HG03354 (cell line): ENCODE data around the gene ZNF778.
"Not testable (repeated sequence)": the region's sequence is repeated elsewhere in the genome, so short reads cannot be mapped to it uniquely, and the experiment has no call there.

ENCODE experiments used
- ATAC-seq: cut with Tn5 transposase; IDR thresholded peaks from one replicate; pipeline ENCODE4 v1.9.1; 2021; ENCODE audit warnings: mild to moderate bottlenecking; ENCODE audit not compliant: unreplicated experiment, poor library complexity, severe bottlenecking

The ZNF778 gene

GRCh38 chr16:89210165-89210903 is 7.2 kb upstream of the ZNF778 start:
- no peak for ATAC-seq

- no peak for ATAC-seq
These were observed 6.5 kb upstream of the ZNF778 start for GRCh38 chr16:89210904-89211515.

- ATAC-seq: no peak
These were observed 977 bp upstream of the ZNF778 start for GRCh38 chr16:89216315-89217137.

DNA sequence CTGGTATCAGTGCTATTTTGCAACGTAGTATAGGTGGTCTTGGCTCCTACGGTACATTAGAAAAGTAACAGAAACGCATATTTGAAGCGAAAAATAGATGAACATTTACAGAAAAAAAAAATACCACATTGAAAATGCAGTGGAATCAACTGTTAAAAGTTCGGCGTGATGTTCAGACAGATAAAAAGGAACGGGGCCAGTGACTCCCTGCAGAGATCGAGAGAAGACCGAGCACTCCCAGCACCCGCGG is 440 bp upstream of the ZNF778 start:
- ATAC-seq: no peak

- no peak for ATAC-seq
These were observed 1.9 kb downstream of the ZNF778 start for GRCh38 chr16:89219365-89219764.

GRCh38 chr16:89221604-89222003 is 4.1 kb downstream of the ZNF778 start:
- ATAC-seq: no peak

- ATAC-seq: no peak
These were observed 5.4 kb downstream of the ZNF778 start for GRCh38 chr16:89222931-89223330.

DNA sequence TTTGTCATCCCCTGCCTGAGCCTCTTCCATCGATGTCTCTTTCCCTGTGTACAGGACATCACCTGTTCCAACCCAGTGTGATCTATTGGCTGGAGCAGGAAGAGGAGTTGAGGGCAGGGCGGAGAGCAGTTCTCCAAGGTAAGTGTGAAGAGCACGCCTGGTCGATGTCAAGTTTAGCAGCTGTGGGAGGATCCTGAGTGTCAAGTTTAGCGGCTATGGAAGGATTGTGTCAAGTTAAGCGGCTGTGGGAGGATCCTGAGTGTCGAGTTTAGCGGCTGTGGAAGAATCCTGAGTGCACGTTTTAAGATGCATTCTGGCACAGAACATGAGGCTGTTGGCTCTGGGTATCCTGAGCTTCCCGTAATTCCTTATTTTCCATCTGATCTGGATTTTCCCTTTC is 7.2 kb downstream of the ZNF778 start:
- ATAC-seq: no peak

- ATAC-seq: no peak
These were observed 12.8 kb downstream of the ZNF778 start for GRCh38 chr16:89230255-89230654.

- no peak for ATAC-seq
These were observed 14.6 kb downstream of the ZNF778 start for GRCh38 chr16:89232107-89232506.

DNA sequence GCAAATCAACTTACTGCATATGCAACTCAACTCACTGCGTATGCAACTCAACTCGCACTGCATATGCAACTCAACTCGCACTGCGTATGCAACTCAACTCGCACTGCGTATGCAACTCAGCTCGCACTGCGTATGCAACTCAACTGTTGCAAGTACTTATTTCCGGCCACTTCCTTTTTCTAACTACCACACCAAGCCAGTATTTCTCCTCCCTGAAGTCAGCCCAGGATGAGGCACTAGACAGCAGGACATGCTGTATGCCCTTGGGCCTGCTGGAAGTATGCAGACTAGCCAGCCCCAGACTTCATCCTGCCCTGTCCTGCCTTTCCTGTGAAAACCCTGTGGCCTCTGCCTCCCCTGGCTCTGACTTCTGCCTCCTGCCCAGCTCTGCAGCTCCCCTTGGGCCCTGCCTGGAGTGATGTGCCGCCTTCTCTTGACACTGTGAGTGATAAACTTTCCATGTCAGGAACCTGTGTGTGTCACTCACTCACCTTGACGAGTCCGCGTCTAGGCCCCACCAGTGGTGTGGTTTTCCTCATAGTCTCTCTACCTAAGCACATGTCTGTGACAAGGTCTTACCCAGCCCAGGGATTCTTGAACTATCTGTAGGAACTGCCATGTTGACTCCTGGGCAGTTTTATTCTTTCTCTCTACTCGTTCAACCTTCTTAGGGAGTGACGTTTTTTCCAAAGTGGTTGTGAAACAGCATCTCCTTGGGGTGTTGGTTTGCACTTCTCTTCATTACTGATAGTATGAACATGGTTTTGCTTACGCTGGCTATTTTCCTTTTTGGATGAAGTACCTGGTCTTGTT is 16.4 kb downstream of the ZNF778 start:
- ATAC-seq: no peak

GRCh38 chr16:89237733-89238132 is 20.2 kb downstream of the ZNF778 start:
- ATAC-seq: no peak

- peak; percentile 68 for ATAC-seq
These were observed 23.9 kb downstream of the ZNF778 start for GRCh38 chr16:89241187-89242007.

GRCh38 chr16:89242795-89243200 is 25.3 kb downstream of the ZNF778 start:
- ATAC-seq: no peak

DNA sequence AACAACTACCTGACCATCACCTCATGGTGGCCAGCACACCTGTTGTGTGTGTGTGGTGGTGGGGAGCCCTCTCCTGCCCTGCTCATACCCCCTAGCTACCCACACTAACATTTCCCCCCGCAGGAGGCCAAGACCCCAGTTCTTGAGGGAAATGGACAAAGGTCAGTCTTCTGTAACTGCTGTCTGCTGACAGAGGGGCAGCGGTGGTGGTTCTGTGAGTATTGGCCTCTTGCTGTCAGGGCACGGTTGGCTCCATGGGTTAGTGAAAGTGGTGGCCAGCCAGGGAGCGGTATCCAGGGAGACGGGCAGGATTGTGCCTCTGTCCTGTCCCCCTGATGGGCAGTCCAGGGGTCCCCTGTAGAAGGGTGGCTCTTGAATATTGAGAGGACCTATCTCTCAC is 26.2 kb downstream of the ZNF778 start:
- ATAC-seq: no peak

GRCh38 chr16:89244264-89244663 is 26.8 kb downstream of the ZNF778 start:
- not testable (repeated sequence) for ATAC-seq

DNA sequence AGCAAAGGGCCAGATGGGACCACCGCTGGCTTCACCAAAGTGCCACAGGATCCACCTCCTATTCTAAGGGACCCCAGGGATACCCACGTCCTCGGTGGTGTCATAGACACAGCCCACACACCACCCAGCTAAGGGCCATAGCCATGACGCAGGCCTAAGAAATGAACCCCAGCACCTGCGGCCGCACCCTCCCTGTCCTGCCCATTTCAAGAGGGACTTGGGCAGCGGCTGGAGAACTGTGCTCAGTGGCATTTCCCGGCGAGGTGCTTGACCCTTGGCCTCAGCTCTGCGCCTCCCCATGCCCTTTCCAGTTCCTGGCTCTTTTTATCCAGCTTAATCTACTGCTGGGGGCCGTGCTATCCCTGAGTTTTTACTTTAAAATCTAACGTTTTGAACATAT is 27.3 kb downstream of the ZNF778 start:
- ATAC-seq: no peak

GRCh38 chr16:89246383-89246902 is 28.9 kb downstream of the ZNF778 start:
- ATAC-seq: no peak
